ENCODE results near the gene SLC16A11. TPM values are rescaled to one million over a fixed set of nuclear protein-coding genes. Genes with fewer than 3 reads are reported as not detected.

SLC16A11 gene
- total and polyA plus RNA-seq, 10 of the 15 experiments (the other 5 are each of a cell fraction or from before 2014, with no cell fraction given), result 0.11 to 2.7 (median 0.84) TPM

DNA sequence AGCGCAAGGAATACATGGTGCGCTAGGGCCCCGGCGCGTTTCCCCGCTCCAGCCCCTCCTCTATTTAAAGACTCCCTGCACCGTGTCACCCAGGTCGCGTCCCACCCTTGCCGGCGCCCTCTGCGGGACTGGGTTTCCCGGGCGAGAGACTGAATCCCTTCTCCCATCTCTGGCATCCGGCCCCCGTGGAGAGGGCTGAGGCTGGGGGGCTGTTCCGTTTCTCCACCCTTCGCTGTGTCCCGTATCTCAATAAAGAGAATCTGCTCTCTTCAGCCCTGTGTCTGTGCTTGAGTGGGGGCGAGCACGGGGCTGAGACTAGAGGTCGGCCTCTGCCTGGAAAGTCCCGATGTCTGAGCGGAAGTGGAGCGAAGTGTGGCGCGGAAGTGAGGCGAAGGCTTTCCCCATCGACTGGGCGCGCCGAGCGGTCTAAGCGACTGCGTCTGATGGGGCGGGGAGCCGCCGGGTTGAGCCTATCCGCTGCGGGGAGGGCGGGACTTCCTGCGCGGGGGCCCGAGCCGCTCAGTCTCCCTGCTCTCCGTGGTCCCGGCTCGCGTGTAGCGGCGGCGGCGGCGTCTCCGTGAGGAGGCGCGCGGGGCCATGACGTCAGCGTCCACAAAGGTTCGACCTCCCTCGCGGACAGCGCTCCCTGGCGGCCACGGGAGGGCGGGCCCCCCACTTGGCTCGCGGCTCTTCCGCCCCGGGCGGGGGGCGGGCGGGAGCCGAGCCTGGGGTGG is 29.5 kb downstream of the SLC16A11 start (continued):
- TF ChIP-seq, protein P1, sequence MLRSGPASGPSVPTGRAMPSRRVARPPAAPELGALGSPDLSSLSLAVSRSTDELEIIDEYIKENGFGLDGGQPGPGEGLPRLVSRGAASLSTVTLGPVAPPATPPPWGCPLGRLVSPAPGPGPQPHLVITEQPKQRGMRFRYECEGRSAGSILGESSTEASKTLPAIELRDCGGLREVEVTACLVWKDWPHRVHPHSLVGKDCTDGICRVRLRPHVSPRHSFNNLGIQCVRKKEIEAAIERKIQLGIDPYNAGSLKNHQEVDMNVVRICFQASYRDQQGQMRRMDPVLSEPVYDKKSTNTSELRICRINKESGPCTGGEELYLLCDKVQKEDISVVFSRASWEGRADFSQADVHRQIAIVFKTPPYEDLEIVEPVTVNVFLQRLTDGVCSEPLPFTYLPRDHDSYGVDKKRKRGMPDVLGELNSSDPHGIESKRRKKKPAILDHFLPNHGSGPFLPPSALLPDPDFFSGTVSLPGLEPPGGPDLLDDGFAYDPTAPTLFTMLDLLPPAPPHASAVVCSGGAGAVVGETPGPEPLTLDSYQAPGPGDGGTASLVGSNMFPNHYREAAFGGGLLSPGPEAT (IDR thresholded peaks at IDR 0.05; ENCODE audit: low read depth), result peak; percentile 95
- TF ChIP-seq JUND (IDR thresholded peaks at IDR 0.05; ENCODE audit: low read depth, low read length), result no peak
- peak; percentile 73; the same call in 2 of the 3 replicates for TF ChIP-seq POU2F2 (IDR thresholded peaks at IDR 0.05; ENCODE audit: borderline replicate concordance, low read depth, low read length)
- TF ChIP-seq, protein P2, sequence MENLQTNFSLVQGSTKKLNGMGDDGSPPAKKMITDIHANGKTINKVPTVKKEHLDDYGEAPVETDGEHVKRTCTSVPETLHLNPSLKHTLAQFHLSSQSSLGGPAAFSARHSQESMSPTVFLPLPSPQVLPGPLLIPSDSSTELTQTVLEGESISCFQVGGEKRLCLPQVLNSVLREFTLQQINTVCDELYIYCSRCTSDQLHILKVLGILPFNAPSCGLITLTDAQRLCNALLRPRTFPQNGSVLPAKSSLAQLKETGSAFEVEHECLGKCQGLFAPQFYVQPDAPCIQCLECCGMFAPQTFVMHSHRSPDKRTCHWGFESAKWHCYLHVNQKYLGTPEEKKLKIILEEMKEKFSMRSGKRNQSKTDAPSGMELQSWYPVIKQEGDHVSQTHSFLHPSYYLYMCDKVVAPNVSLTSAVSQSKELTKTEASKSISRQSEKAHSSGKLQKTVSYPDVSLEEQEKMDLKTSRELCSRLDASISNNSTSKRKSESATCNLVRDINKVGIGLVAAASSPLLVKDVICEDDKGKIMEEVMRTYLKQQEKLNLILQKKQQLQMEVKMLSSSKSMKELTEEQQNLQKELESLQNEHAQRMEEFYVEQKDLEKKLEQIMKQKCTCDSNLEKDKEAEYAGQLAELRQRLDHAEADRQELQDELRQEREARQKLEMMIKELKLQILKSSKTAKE (IDR thresholded peaks at IDR 0.05; ENCODE audit: low read depth, poor library complexity, severe bottlenecking), result peak; percentile 36
- TF ChIP-seq, protein P3, sequence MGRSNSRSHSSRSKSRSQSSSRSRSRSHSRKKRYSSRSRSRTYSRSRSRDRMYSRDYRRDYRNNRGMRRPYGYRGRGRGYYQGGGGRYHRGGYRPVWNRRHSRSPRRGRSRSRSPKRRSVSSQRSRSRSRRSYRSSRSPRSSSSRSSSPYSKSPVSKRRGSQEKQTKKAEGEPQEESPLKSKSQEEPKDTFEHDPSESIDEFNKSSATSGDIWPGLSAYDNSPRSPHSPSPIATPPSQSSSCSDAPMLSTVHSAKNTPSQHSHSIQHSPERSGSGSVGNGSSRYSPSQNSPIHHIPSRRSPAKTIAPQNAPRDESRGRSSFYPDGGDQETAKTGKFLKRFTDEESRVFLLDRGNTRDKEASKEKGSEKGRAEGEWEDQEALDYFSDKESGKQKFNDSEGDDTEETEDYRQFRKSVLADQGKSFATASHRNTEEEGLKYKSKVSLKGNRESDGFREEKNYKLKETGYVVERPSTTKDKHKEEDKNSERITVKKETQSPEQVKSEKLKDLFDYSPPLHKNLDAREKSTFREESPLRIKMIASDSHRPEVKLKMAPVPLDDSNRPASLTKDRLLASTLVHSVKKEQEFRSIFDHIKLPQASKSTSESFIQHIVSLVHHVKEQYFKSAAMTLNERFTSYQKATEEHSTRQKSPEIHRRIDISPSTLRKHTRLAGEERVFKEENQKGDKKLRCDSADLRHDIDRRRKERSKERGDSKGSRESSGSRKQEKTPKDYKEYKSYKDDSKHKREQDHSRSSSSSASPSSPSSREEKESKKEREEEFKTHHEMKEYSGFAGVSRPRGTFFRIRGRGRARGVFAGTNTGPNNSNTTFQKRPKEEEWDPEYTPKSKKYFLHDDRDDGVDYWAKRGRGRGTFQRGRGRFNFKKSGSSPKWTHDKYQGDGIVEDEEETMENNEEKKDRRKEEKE (IDR thresholded peaks at IDR 0.05), result no peak
- TF ChIP-seq, protein P4, sequence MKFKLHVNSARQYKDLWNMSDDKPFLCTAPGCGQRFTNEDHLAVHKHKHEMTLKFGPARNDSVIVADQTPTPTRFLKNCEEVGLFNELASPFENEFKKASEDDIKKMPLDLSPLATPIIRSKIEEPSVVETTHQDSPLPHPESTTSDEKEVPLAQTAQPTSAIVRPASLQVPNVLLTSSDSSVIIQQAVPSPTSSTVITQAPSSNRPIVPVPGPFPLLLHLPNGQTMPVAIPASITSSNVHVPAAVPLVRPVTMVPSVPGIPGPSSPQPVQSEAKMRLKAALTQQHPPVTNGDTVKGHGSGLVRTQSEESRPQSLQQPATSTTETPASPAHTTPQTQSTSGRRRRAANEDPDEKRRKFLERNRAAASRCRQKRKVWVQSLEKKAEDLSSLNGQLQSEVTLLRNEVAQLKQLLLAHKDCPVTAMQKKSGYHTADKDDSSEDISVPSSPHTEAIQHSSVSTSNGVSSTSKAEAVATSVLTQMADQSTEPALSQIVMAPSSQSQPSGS (IDR thresholded peaks at IDR 0.05; ENCODE audit: low read length), result peak; percentile 71; the same call in 1 of the 2 replicates
- TF ChIP-seq ESRRA (IDR thresholded peaks at IDR 0.05; ENCODE audit: low read length), result no peak; the same call in 1 of the 2 replicates
- TF ChIP-seq, protein P5, sequence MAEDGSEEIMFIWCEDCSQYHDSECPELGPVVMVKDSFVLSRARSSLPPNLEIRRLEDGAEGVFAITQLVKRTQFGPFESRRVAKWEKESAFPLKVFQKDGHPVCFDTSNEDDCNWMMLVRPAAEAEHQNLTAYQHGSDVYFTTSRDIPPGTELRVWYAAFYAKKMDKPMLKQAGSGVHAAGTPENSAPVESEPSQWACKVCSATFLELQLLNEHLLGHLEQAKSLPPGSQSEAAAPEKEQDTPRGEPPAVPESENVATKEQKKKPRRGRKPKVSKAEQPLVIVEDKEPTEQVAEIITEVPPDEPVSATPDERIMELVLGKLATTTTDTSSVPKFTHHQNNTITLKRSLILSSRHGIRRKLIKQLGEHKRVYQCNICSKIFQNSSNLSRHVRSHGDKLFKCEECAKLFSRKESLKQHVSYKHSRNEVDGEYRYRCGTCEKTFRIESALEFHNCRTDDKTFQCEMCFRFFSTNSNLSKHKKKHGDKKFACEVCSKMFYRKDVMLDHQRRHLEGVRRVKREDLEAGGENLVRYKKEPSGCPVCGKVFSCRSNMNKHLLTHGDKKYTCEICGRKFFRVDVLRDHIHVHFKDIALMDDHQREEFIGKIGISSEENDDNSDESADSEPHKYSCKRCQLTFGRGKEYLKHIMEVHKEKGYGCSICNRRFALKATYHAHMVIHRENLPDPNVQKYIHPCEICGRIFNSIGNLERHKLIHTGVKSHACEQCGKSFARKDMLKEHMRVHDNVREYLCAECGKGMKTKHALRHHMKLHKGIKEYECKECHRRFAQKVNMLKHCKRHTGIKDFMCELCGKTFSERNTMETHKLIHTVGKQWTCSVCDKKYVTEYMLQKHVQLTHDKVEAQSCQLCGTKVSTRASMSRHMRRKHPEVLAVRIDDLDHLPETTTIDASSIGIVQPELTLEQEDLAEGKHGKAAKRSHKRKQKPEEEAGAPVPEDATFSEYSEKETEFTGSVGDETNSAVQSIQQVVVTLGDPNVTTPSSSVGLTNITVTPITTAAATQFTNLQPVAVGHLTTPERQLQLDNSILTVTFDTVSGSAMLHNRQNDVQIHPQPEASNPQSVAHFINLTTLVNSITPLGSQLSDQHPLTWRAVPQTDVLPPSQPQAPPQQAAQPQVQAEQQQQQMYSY (CRISPR knock-in tag; IDR thresholded peaks at IDR 0.05), result no peak
- TF ChIP-seq, protein P6, sequence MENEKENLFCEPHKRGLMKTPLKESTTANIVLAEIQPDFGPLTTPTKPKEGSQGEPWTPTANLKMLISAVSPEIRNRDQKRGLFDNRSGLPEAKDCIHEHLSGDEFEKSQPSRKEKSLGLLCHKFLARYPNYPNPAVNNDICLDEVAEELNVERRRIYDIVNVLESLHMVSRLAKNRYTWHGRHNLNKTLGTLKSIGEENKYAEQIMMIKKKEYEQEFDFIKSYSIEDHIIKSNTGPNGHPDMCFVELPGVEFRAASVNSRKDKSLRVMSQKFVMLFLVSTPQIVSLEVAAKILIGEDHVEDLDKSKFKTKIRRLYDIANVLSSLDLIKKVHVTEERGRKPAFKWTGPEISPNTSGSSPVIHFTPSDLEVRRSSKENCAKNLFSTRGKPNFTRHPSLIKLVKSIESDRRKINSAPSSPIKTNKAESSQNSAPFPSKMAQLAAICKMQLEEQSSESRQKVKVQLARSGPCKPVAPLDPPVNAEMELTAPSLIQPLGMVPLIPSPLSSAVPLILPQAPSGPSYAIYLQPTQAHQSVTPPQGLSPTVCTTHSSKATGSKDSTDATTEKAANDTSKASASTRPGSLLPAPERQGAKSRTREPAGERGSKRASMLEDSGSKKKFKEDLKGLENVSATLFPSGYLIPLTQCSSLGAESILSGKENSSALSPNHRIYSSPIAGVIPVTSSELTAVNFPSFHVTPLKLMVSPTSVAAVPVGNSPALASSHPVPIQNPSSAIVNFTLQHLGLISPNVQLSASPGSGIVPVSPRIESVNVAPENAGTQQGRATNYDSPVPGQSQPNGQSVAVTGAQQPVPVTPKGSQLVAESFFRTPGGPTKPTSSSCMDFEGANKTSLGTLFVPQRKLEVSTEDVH (IDR thresholded peaks at IDR 0.05; ENCODE audit: low read depth, partially characterized antibody), result no peak
- TF ChIP-seq SPI1 (IDR thresholded peaks at IDR 0.05; ENCODE audit: borderline replicate concordance, insufficient read depth, low read depth, low read length), result peak; percentile 87
- TF ChIP-seq SIN3A (IDR thresholded peaks at IDR 0.05; ENCODE audit: low read depth, low read length), result peak; percentile 67; the same call in 1 of the 2 replicates
- no peak for TF ChIP-seq SMC3 (IDR thresholded peaks at IDR 0.05; ENCODE audit: borderline replicate concordance, low read length)

Data from GM12878 (cell line).